CD4-positive, alpha-beta memory T cell (primary cell): Measurements from ENCODE around the gene IL9. TPM values are rescaled to one million over a fixed set of nuclear protein-coding genes. Genes with fewer than 3 reads are reported as not detected.

Source experiments
- CTCF ChIA-PET: fragments of 350-600 bp; sonication (Branson Sonifier 250); formaldehyde crosslinking; loops from one replicate; lab custom pipeline; 2021; ENCODE audit warnings: inconsistent platforms; ENCODE audit not compliant: partially characterized antibody; lab: Charles Lee
- POLR2A ChIA-PET: fragments of 350-600 bp; sonication (Branson Sonifier 250); formaldehyde crosslinking; loops from one replicate; lab custom pipeline; 2021; ENCODE audit not compliant: partially characterized antibody; lab: Charles Lee
- DNase-seq, 5 donors: peaks; one replicate each; pipeline versions ENCODE4 v3.0.0 to v3.0.0-alpha.2; 2020 to 2022; ENCODE audit warnings: mixed read lengths in 1 of 5
- H3K27ac ChIP-seq: one replicate; pipeline ENCODE4 v1.7.0; 2013; ENCODE audit warnings: low read depth, low read length
- H3K27me3 ChIP-seq: 2 replicates; pipeline ENCODE4 v1.7.0; 2013; ENCODE audit warnings: mild to moderate bottlenecking, low read length, moderate library complexity; ENCODE audit not compliant: insufficient read depth
- H3K36me3 ChIP-seq: 2 replicates; pipeline ENCODE4 v1.7.0; 2013; ENCODE audit warnings: mild to moderate bottlenecking, low read length, moderate library complexity; ENCODE audit not compliant: insufficient read depth
- H3K4me1 ChIP-seq: 2 replicates; pipeline ENCODE4 v1.7.0; 2013; ENCODE audit warnings: mild to moderate bottlenecking, low read length, moderate library complexity; ENCODE audit not compliant: insufficient read depth
- H3K4me3 ChIP-seq, 2 donors: one replicate each; pipeline ENCODE4 v1.7.0; 2013; ENCODE audit warnings: low read length in 2 of 2, mild to moderate bottlenecking in 1 of 2
- H3K9me3 ChIP-seq, 2 donors: one replicate each; pipeline ENCODE4 v1.7.0; 2013; ENCODE audit warnings: low read length in 2 of 2, control low read depth in 1 of 2; ENCODE audit not compliant: control insufficient read depth in 1 of 2
- H3K27ac Mint-ChIP-seq, 7 donors: one replicate each; pipeline ENCODE4 v1.8.0; 2020 to 2021; ENCODE audit warnings: mixed read lengths in 7 of 7, mild to moderate bottlenecking in 6 of 7, inconsistent platforms in 3 of 7, moderate library complexity in 3 of 7
- H3K27me3 Mint-ChIP-seq, 2 donors: one replicate each; pipeline ENCODE4 v1.8.0; 2020 to 2021; ENCODE audit warnings: mixed read lengths in 2 of 2
- H3K36me3 Mint-ChIP-seq, 2 donors: one replicate each; pipeline ENCODE4 v1.8.0; 2020 to 2021; ENCODE audit warnings: mixed read lengths in 2 of 2, inconsistent platforms in 1 of 2, mild to moderate bottlenecking in 1 of 2
- H3K4me1 Mint-ChIP-seq, 4 donors: one replicate each; pipeline ENCODE4 v1.8.0; 2020 to 2021; ENCODE audit warnings: mixed read lengths in 4 of 4, mild to moderate bottlenecking in 1 of 4
- H3K4me3 Mint-ChIP-seq, 8 donors: one replicate each; pipeline ENCODE4 v1.8.0; 2020 to 2021; ENCODE audit warnings: mixed read lengths in 8 of 8, mild to moderate bottlenecking in 7 of 8, moderate library complexity in 6 of 8, inconsistent platforms in 3 of 8
- H3K9me3 Mint-ChIP-seq, 8 donors: one replicate each; pipeline ENCODE4 v1.8.0; 2020 to 2021; ENCODE audit warnings: mixed read lengths in 8 of 8, mild to moderate bottlenecking in 5 of 8, inconsistent platforms in 3 of 8, moderate library complexity in 1 of 8
- intact Hi-C: fragments of 100-400 bp; cut with micrococcal nuclease; formaldehyde crosslinking; loops from one replicate; pipeline ENCODE4 v1.15.1; 2023
- polyA plus RNA-seq, 2 donors: library from polyadenylated mRNA; unstranded; fragments of 300-500 nt; fragmentation: Illumina TruSeq; gene quantifications; one replicate each; pipeline ENCODE4 v1.2.3, GENCODE V29; 2021
- total RNA-seq, 2 experiments: library from RNA; stranded (reverse); gene quantifications; one replicate each; pipeline ENCODE4 v1.2.3, GENCODE V29; 2021

Gene IL9
- total and polyA plus RNA-seq, 4 experiments from 2014 or later, result not detected

GRCh38 chr5:135930949-135931295 is 35.3 kb upstream of the IL9 start:
- H3K4me1 ChIP-seq, result no peaks in the 10 kb centered on the region
- Mint-ChIP-seq H3K27ac (no peak overlapping the region), H3K4me3 (peak overlapping the region in 7 of 8 donors; percentile 17 to 65 (median 37)), H3K9me3 (peaks cover 0 to 16% (median 1%) of the 10 kb centered on the region in 8 donors), H3K27me3 (peaks cover 31 to 44% of the 10 kb centered on the region in 2 donors), H3K36me3 (no peaks in the 10 kb centered on the region), H3K4me1 (peaks cover 0 to 6% (median 0%) of the 10 kb centered on the region in 4 donors)
- no peaks in the 10 kb centered on the region for H3K36me3 ChIP-seq
- ChIA-PET CTCF (no interaction called here), POLR2A (no interaction called here)
- no peak overlapping the region for H3K27ac ChIP-seq
- H3K4me3 ChIP-seq, result no peak overlapping the region
- intact Hi-C loops, result no loop called here
- no peaks in the 10 kb centered on the region for H3K9me3 ChIP-seq
- peaks cover 12% of the 10 kb centered on the region for H3K27me3 ChIP-seq
- no peak for DNase-seq

GRCh38 chr5:135930029-135930948 is 34.6 kb upstream of the IL9 start:
- Histone ChIP-seq H3K4me1 (no peaks in the 10 kb centered on the region), H3K4me3 (no peak overlapping the region), H3K27ac (no peak overlapping the region), H3K9me3 (no peaks in the 10 kb centered on the region), H3K27me3 (peaks cover 17% of the 10 kb centered on the region), H3K36me3 (no peaks in the 10 kb centered on the region)
- CTCF ChIA-PET, result interaction anchor here (1.1 kb wide), 1 partner anchor 132 kb away, joined by 3 read pairs; no protein-coding TSS in a partner anchor
- Mint-ChIP-seq H3K4me3 (peak overlapping the region in 7 of 8 donors; percentile 17 to 75 (median 40)), H3K4me1 (peaks cover 0 to 6% (median 0%) of the 10 kb centered on the region in 4 donors), H3K27me3 (peaks cover 31 to 42% of the 10 kb centered on the region in 2 donors), H3K27ac (no peak overlapping the region), H3K9me3 (peaks cover 0 to 16% (median 1%) of the 10 kb centered on the region in 8 donors), H3K36me3 (no peaks in the 10 kb centered on the region)
- no peak for DNase-seq
- POLR2A ChIA-PET, result no interaction called here
- intact Hi-C loops, result no loop called here

- ChIA-PET POLR2A (no interaction called here), CTCF (no interaction called here)
- peaks cover 0 to 9% (median 3%) of the 10 kb centered on the region in 4 donors for H3K4me1 Mint-ChIP-seq
- intact Hi-C loops, result no loop called here
- H3K36me3 Mint-ChIP-seq, result no peaks in the 10 kb centered on the region
- no peak overlapping the region for H3K27ac Mint-ChIP-seq
- no peak overlapping the region for H3K4me3 Mint-ChIP-seq
- Histone ChIP-seq H3K27ac (no peak overlapping the region), H3K27me3 (peaks cover 6% of the 10 kb centered on the region), H3K36me3 (no peaks in the 10 kb centered on the region), H3K4me3 (no peak overlapping the region), H3K9me3 (no peaks in the 10 kb centered on the region), H3K4me1 (no peaks in the 10 kb centered on the region)
- peaks cover 0 to 1% (median 0%) of the 10 kb centered on the region in 8 donors for H3K9me3 Mint-ChIP-seq
- DNase-seq, result no peak
- H3K27me3 Mint-ChIP-seq, result peaks cover 26 to 29% of the 10 kb centered on the region in 2 donors
These were observed 25.7 kb upstream of the IL9 start for GRCh38 chr5:135921388-135921787.

- CTCF ChIA-PET, result no interaction called here
- Mint-ChIP-seq H3K4me3 (no peak overlapping the region), H3K9me3 (peaks cover 0 to 3% (median 0%) of the 10 kb centered on the region in 8 donors), H3K36me3 (no peaks in the 10 kb centered on the region), H3K27ac (no peak overlapping the region), H3K4me1 (peaks cover 0 to 11% (median 3%) of the 10 kb centered on the region in 4 donors), H3K27me3 (peaks cover 24 to 26% of the 10 kb centered on the region in 2 donors)
- Histone ChIP-seq H3K27ac (no peak overlapping the region), H3K27me3 (no peaks in the 10 kb centered on the region), H3K36me3 (no peaks in the 10 kb centered on the region), H3K4me1 (peaks cover 1% of the 10 kb centered on the region), H3K4me3 (no peak overlapping the region), H3K9me3 (no peaks in the 10 kb centered on the region)
- no peak for DNase-seq
- intact Hi-C loops, result no loop called here
- POLR2A ChIA-PET, result no interaction called here
These were observed 24.6 kb upstream of the IL9 start for GRCh38 chr5:135920199-135920598.

GRCh38 chr5:135916638-135917263 is 21.1 kb upstream of the IL9 start:
- Mint-ChIP-seq H3K36me3 (no peaks in the 10 kb centered on the region), H3K9me3 (peaks cover 0 to 3% (median 0%) of the 10 kb centered on the region in 8 donors), H3K4me3 (no peak overlapping the region), H3K27ac (no peak overlapping the region), H3K4me1 (peaks cover 11 to 18% (median 17%) of the 10 kb centered on the region in 4 donors), H3K27me3 (peaks cover 12 to 19% of the 10 kb centered on the region in 2 donors)
- no peak overlapping the region for H3K4me3 ChIP-seq
- intact Hi-C loops, result no loop called here
- peaks cover 22% of the 10 kb centered on the region for H3K4me1 ChIP-seq
- H3K27ac ChIP-seq, result no peak overlapping the region
- DNase-seq, result peak in 2 of 5 donors; percentile 3 to 18
- ChIA-PET POLR2A (no interaction called here), CTCF (interaction anchor here (1.6 kb wide), 1 partner anchor 28 kb away, joined by 3 read pairs; no protein-coding TSS in a partner anchor)
- no peaks in the 10 kb centered on the region for H3K36me3 ChIP-seq
- no peaks in the 10 kb centered on the region for H3K27me3 ChIP-seq
- no peaks in the 10 kb centered on the region for H3K9me3 ChIP-seq

GRCh38 chr5:135915466-135916001 is 19.9 kb upstream of the IL9 start:
- Histone ChIP-seq H3K27ac (no peak overlapping the region), H3K4me1 (peaks cover 22% of the 10 kb centered on the region), H3K36me3 (no peaks in the 10 kb centered on the region), H3K9me3 (no peaks in the 10 kb centered on the region), H3K27me3 (no peaks in the 10 kb centered on the region), H3K4me3 (no peak overlapping the region)
- ChIA-PET CTCF (interaction anchor here (1.6 to 1.7 kb wide), 2 partner anchors 22 to 30 kb away, joined by 3 to 4 read pairs; no protein-coding TSS in a partner anchor), POLR2A (no interaction called here)
- intact Hi-C loops, result no loop called here
- H3K9me3 Mint-ChIP-seq, result peaks cover 0 to 3% (median 0%) of the 10 kb centered on the region in 8 donors
- no peak overlapping the region for H3K27ac Mint-ChIP-seq
- no peak overlapping the region for H3K4me3 Mint-ChIP-seq
- H3K36me3 Mint-ChIP-seq, result no peaks in the 10 kb centered on the region
- DNase-seq, result no peak
- peaks cover 11 to 18% (median 17%) of the 10 kb centered on the region in 4 donors for H3K4me1 Mint-ChIP-seq
- peaks cover 18 to 21% of the 10 kb centered on the region in 2 donors for H3K27me3 Mint-ChIP-seq
